D721Med (cell line): ENCODE results near the gene COL5A1.

Experiments
- DNase-seq: peaks from one replicate; pipeline ENCODE4 v3.0.0; 2011; ENCODE audit warnings: low spot score; ENCODE audit not compliant: insufficient read length
- FAIRE-seq: peaks from 2 replicates; lab custom pipeline; 2011; peaks lifted over from hg19 to GRCh38; lab: Jason Lieb, UNC
- CTCF ChIP-seq: IDR thresholded peaks from 2 replicates; pipeline ENCODE4 v1.5.1; 2012; ENCODE audit warnings: mild to moderate bottlenecking, control low read depth; ENCODE audit not compliant: insufficient read depth; ENCODE audit errors: missing control alignments

The COL5A1 gene

GRCh38 chr9:134636149-134636507 is 5.5 kb upstream of the COL5A1 start:
- no peak for TF ChIP-seq CTCF
- FAIRE-seq (no peak), DNase-seq (no peak)

GRCh38 chr9:134637241-134637640 is 4.4 kb upstream of the COL5A1 start:
- FAIRE-seq (no peak), DNase-seq (no peak)
- TF ChIP-seq CTCF = no peak

- DNase-seq = no peak
- no peak for FAIRE-seq
- no peak for TF ChIP-seq CTCF
Observed at GRCh38 chr9:134637696-134638501, 3.7 kb upstream of the COL5A1 start.

- no peak for FAIRE-seq
- no peak for TF ChIP-seq CTCF
- DNase-seq = no peak
Observed at GRCh38 chr9:134638502-134639090, 3.0 kb upstream of the COL5A1 start.

GRCh38 chr9:134639994-134640393 is 1.6 kb upstream of the COL5A1 start:
- FAIRE-seq (no peak), DNase-seq (no peak)
- TF ChIP-seq CTCF = no peak

- DNase-seq (no peak), FAIRE-seq (no peak)
- no peak for TF ChIP-seq CTCF
Observed at GRCh38 chr9:134640506-134641172, 964 bp upstream of the COL5A1 start.

GRCh38 chr9:134641990-134642384 is 384 bp downstream of the COL5A1 start:
- DNase-seq (no peak), FAIRE-seq (no peak)
- no peak for TF ChIP-seq CTCF
